ENCODE data around the gene CTBP2. TPM values are rescaled to one million over a fixed set of nuclear protein-coding genes. Genes with fewer than 3 reads are reported as not detected.

Gene CTBP2
- total RNA-seq, result 111 TPM
- 33.1 TPM for polyA plus RNA-seq (ENCODE audit: insufficient read depth, low read depth, low replicate concordance)
- long read RNA-seq, donor 1, full-length matches to known transcripts, result 12 of 12 reads
- long read RNA-seq, donor 1, partial matches to known transcripts, result 0 of 12 reads
- long read RNA-seq, donor 1, other reads (novel, unspliced or antisense), result 0 of 12 reads
- long read RNA-seq, donor 2, full-length matches to known transcripts, result 10 of 10 reads
- long read RNA-seq, donor 2, partial matches to known transcripts, result 0 of 10 reads
- long read RNA-seq, donor 2, other reads (novel, unspliced or antisense), result 0 of 10 reads
- long read RNA-seq, donor 3, full-length matches to known transcripts, result 11 of 11 reads
- long read RNA-seq, donor 3, partial matches to known transcripts, result 0 of 11 reads
- long read RNA-seq, donor 3, other reads (novel, unspliced or antisense), result 0 of 11 reads
- long read RNA-seq, donor 4, full-length matches to known transcripts, result 9 of 16 reads
- long read RNA-seq, donor 4, partial matches to known transcripts, result 0 of 16 reads
- long read RNA-seq, donor 4, other reads (novel, unspliced or antisense), result 7 of 16 reads
- long read RNA-seq, donor 5, full-length matches to known transcripts, result 2 of 2 reads
- long read RNA-seq, donor 5, partial matches to known transcripts, result 0 of 2 reads
- long read RNA-seq, donor 5, other reads (novel, unspliced or antisense), result 0 of 2 reads
- long read RNA-seq, donor 6, full-length matches to known transcripts, result 2 of 2 reads
- long read RNA-seq, donor 6, partial matches to known transcripts, result 0 of 2 reads
- long read RNA-seq, donor 6, other reads (novel, unspliced or antisense), result 0 of 2 reads
- long read RNA-seq, donor 7, full-length matches to known transcripts, result 31 of 139 reads
- long read RNA-seq, donor 7, partial matches to known transcripts, result 26 of 139 reads
- long read RNA-seq, donor 7, other reads (novel, unspliced or antisense), result 82 of 139 reads
- long read RNA-seq, donor 8, full-length matches to known transcripts, result 10 of 32 reads
- long read RNA-seq, donor 8, partial matches to known transcripts, result 17 of 32 reads
- long read RNA-seq, donor 8, other reads (novel, unspliced or antisense), result 5 of 32 reads
- long read RNA-seq, donor 9, full-length matches to known transcripts, result 3 of 24 reads
- long read RNA-seq, donor 9, partial matches to known transcripts, result 21 of 24 reads
- long read RNA-seq, donor 9, other reads (novel, unspliced or antisense), result 0 of 24 reads
- long read RNA-seq, donor 10, full-length matches to known transcripts, result 4 of 4 reads
- long read RNA-seq, donor 10, partial matches to known transcripts, result 0 of 4 reads
- long read RNA-seq, donor 10, other reads (novel, unspliced or antisense), result 0 of 4 reads

DNA sequence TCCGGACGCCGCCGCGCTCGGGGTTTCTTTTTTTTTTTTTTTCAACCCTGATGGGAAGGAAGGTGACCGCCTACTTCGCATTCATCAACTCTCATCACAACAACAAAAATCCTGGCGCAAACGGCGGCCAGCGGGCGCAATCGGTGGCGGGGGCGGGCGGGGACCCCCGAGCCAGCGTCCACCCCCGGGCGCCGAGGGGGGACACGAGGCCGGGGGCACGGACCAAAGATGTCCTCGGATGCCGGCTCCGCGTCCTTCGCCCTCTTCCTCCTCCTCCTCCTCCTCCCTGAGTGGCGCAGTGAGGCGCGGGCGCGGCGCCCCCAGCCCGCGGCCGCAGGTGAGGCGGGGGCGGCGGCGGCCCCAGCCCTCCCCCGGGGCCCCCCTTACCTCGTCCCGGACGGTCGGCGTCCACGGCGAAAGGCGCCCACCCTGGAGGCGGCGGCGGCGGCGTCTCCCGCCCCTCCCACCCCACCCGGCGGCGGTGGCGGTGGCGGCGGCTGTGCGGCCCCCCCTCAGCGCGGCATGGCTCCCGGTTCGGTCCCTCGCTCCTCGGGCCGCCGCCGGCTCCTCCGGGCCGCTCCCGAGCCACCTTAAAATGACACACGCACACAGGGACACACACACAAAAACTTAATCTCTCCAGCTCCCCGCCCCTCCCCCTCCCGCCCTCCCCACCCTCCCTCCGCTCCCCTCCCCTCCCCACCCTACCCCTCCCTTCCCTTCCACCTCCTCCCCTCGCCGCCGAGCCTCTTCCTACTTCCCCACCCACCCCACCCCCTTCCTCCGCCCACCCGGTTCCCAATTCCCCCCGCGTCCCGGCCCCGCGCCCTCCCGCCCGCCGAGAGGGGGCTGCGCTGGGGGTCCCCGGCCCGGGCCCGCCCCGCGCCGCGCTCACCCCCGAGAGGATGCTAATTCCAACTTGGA is at the start of gene CTBP2:
Gene CTBP2 (minus strand): TSS at position 632 of the 924 bp plus-strand sequence.
- intact Hi-C loops (cut with DNase I), result no loop called here
- no peak for FAIRE-seq
- peak within 1 kb of the TSS; percentile 95 to 98 for H3K27ac ChIP-seq (ENCODE audit: low read depth in 2 of 2, low read length in 2 of 2)

GRCh38 chr10:125209591-125210355 is 49.4 kb upstream of the CTBP2 start:
- H3K4me1 ChIP-seq (ENCODE audit: control insufficient read depth in 2 of 3, insufficient read depth in 2 of 3, low read depth in 1 of 3, low read length in 3 of 3), result no peaks in the 10 kb centered on the region
- no peaks in the 10 kb centered on the region for H3K36me3 ChIP-seq (ENCODE audit: control insufficient read depth in 2 of 3, insufficient read depth in 3 of 3, low read length in 3 of 3)
- intact Hi-C loops (cut with DNase I), result no loop called here
- H3K27ac ChIP-seq (ENCODE audit: low read depth in 2 of 2, low read length in 2 of 2), result no peak overlapping the region
- no peaks in the 10 kb centered on the region for H3K27me3 ChIP-seq (ENCODE audit: control insufficient read depth, insufficient read depth, low read length)
- no peak overlapping the region for H3K9ac ChIP-seq (ENCODE audit: low read length in 3 of 3)
- H3K4me3 ChIP-seq (ENCODE audit: low read length in 3 of 3), result no peak overlapping the region
- DNase-seq (peak in 1 of 5 donors; percentile 45), FAIRE-seq (no peak)
- TF ChIP-seq, protein P1, sequence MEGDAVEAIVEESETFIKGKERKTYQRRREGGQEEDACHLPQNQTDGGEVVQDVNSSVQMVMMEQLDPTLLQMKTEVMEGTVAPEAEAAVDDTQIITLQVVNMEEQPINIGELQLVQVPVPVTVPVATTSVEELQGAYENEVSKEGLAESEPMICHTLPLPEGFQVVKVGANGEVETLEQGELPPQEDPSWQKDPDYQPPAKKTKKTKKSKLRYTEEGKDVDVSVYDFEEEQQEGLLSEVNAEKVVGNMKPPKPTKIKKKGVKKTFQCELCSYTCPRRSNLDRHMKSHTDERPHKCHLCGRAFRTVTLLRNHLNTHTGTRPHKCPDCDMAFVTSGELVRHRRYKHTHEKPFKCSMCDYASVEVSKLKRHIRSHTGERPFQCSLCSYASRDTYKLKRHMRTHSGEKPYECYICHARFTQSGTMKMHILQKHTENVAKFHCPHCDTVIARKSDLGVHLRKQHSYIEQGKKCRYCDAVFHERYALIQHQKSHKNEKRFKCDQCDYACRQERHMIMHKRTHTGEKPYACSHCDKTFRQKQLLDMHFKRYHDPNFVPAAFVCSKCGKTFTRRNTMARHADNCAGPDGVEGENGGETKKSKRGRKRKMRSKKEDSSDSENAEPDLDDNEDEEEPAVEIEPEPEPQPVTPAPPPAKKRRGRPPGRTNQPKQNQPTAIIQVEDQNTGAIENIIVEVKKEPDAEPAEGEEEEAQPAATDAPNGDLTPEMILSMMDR (IDR thresholded peaks at IDR 0.05; ENCODE audit: borderline replicate concordance, extremely low read depth, insufficient read depth), result no peak
- no peaks in the 10 kb centered on the region for H3K9me3 ChIP-seq (ENCODE audit: control insufficient read depth in 2 of 3, insufficient read depth in 1 of 3, low read length in 3 of 3)

More for the DNA sequence above, at the start of gene CTBP2:
- no peaks in the 10 kb centered on the region for H3K9me3 ChIP-seq (ENCODE audit: control insufficient read depth in 2 of 3, insufficient read depth in 1 of 3, low read length in 3 of 3)
- TF ChIP-seq, protein P1 (IDR thresholded peaks at IDR 0.05; ENCODE audit: borderline replicate concordance, extremely low read depth, insufficient read depth), result no peak
- H3K36me3 ChIP-seq (ENCODE audit: control insufficient read depth in 2 of 3, insufficient read depth in 3 of 3, low read length in 3 of 3), result no peaks in the 10 kb centered on the region
- H3K4me1 ChIP-seq (ENCODE audit: control insufficient read depth in 2 of 3, insufficient read depth in 2 of 3, low read depth in 1 of 3, low read length in 3 of 3), result peaks cover 4 to 19% (median 10%) of the 10 kb centered on the region in 3 donors
- peak within 1 kb of the TSS in 2 of 3 donors; percentile 41 to 77 for H3K9ac ChIP-seq (ENCODE audit: low read length in 3 of 3)
- H3K27me3 ChIP-seq (ENCODE audit: control insufficient read depth, insufficient read depth, low read length), result no peaks in the 10 kb centered on the region
- peak within 1 kb of the TSS; percentile 42 to 68 (median 56) for H3K4me3 ChIP-seq (ENCODE audit: low read length in 3 of 3)
- DNase-seq, result peak; percentile 68 to 93 (median 84)

All from kidney (tissue), 22 donors.